Mammary epithelial cell (primary cell): ENCODE data around the gene CCDC57.

ENCODE experiments used
- CTCF ChIP-seq, 2 donors: IDR thresholded peaks in 1 of 2; conservative IDR thresholded peaks in 1 of 2; 2 replicates each; pipeline ENCODE4 v1.5.1; 2011 to 2012; ENCODE audit warnings: inconsistent platforms in 2 of 2, low read length in 2 of 2, mild to moderate bottlenecking in 2 of 2, control low read depth in 1 of 2, low read depth in 1 of 2; ENCODE audit not compliant: insufficient read depth in 1 of 2; ENCODE audit errors: extremely low read depth in 1 of 2
- EZH2 ChIP-seq: IDR thresholded peaks from 2 replicates; pipeline ENCODE4 v1.6.1; 2012; ENCODE audit warnings: low read length, inconsistent platforms, borderline replicate concordance

- TF ChIP-seq CTCF (conservative IDR thresholded peaks at IDR 0.05 in 1 of 2, IDR thresholded peaks at IDR 0.05 in 1 of 2; ENCODE audit: extremely low read depth in 1 of 2, insufficient read depth in 1 of 2, low read depth in 1 of 2, low read length in 2 of 2) (no peak), EZH2 (no peak)
These were observed 28.0 kb upstream of the CCDC57 start for GRCh38 chr17:82240506-82241182.
